Smooth muscle cell (in vitro differentiated cells): Measurements from ENCODE around the gene BTF3. TPM values are rescaled to one million over a fixed set of nuclear protein-coding genes. Genes with fewer than 3 reads are reported as not detected.

ENCODE experiments used
- DNase-seq: peaks from one replicate; lab custom pipeline; 2025; ENCODE audit not compliant: unreplicated experiment; lab: John Stamatoyannopoulos, UW
- H2AFZ ChIP-seq: fragments of 200-600 bp; sonication (generic); 2 replicates; pipeline ENCODE4 v1.6.0; 2016; ENCODE audit warnings: antibody characterized with exemption, low read depth, mild to moderate bottlenecking
- H3F3A ChIP-seq: fragments of 200-600 bp; sonication (generic); 2 replicates; pipeline ENCODE4 v1.6.0; 2017; ENCODE audit warnings: antibody characterized with exemption, low read depth
- H3K27ac ChIP-seq: fragments of 200-600 bp; sonication (generic); 2 replicates; pipeline ENCODE4 v1.5.1; 2016; ENCODE audit warnings: low read depth, mild to moderate bottlenecking
- H3K27me3 ChIP-seq: fragments of 200-600 bp; sonication (generic); 2 replicates; pipeline ENCODE4 v1.6.1; 2016; ENCODE audit warnings: low read depth, mild to moderate bottlenecking
- H3K36me3 ChIP-seq: fragments of 200-600 bp; sonication (generic); 2 replicates; pipeline ENCODE4 v1.5.1; 2016; ENCODE audit warnings: low read depth
- H3K4me1 ChIP-seq: fragments of 200-600 bp; sonication (generic); 2 replicates; pipeline ENCODE4 v1.5.1; 2016; ENCODE audit warnings: low read depth
- H3K4me2 ChIP-seq: fragments of 200-600 bp; sonication (generic); 2 replicates; pipeline ENCODE4 v1.6.0; 2016; ENCODE audit warnings: mild to moderate bottlenecking
- H3K4me3 ChIP-seq: fragments of 200-600 bp; sonication (generic); 2 replicates; pipeline ENCODE4 v1.5.1; 2016; ENCODE audit warnings: mild to moderate bottlenecking
- H3K79me2 ChIP-seq: fragments of 200-600 bp; sonication (generic); 2 replicates; pipeline ENCODE4 v1.6.0; 2016; ENCODE audit warnings: low read depth, mild to moderate bottlenecking
- H3K9ac ChIP-seq: fragments of 200-600 bp; sonication (generic); 2 replicates; pipeline ENCODE4 v1.6.0; 2016; ENCODE audit warnings: low read depth
- H3K9me3 ChIP-seq: fragments of 200-600 bp; sonication (generic); replicated peaks from 2 replicates; pipeline ENCODE4 v1.5.1; 2016; ENCODE audit warnings: low read depth
- H4K20me1 ChIP-seq: fragments of 200-600 bp; sonication (generic); 2 replicates; pipeline ENCODE4 v1.6.0; 2016; ENCODE audit warnings: low read depth
- WGBS: methylation state at CpG from one replicate; pipeline ENCODE4 v1.1.7; 2016; ENCODE audit warnings: low lambda C conversion rate; 5-methylcytosine and 5-hydroxymethylcytosine counted together
- polyA plus RNA-seq: library from polyadenylated mRNA; unstranded; fragments of >200 nt; fragmentation: Nextera tagmentation; extraction: Ambion mirVana; gene quantifications from 2 replicates; pipeline ENCODE4 v1.2.1, GENCODE V29; 2016
- total RNA-seq: library from RNA; depleted of rRNA; stranded (reverse); fragments of >200 nt; gene quantifications from 2 replicates; pipeline ENCODE4 v1.2.3, GENCODE V29; 2014
- TF ChIP-seq, protein P1 (sequence below): fragments of 200-600 bp; sonication (generic); IDR thresholded peaks from 2 replicates; pipeline ENCODE4 v1.5.1; 2017; ENCODE audit warnings: borderline replicate concordance, mild to moderate bottlenecking, antibody characterized with exemption; ENCODE audit not compliant: insufficient read depth, poor library complexity, severe bottlenecking

Gene BTF3
- total and polyA plus RNA-seq, 2 experiments from 2014 or later = 409 to 546 TPM

DNA sequence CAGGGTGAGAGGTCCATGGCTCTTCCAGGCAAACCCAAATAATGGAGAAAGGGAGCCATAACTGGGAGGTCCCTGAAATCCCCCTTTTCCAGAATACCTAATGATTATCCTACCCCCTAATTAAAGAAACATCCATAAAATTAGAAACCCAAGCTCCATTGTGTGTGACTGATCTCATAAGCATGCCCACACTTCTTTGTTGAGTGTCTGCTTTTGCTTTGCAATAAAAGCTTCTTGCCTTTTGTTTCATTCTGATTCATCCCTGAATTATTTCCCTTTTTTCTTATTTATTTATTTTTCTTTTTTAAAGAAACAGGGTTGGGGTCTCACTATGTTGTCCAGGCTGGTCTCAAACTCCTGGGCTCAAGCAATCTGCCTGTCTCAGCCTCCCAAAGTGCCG, 33.1 kb downstream of the BTF3 start:
- no peak overlapping the region for H3K27ac ChIP-seq
- no peaks in the 10 kb centered on the region for H3K79me2 ChIP-seq
- no peaks in the 10 kb centered on the region for H3K4me1 ChIP-seq
- H3K36me3 ChIP-seq = no peaks in the 10 kb centered on the region
- no peaks in the 10 kb centered on the region for H3K27me3 ChIP-seq
- no peak overlapping the region for H3K4me3 ChIP-seq
- no peaks in the 10 kb centered on the region for H4K20me1 ChIP-seq
- DNase-seq = no peak
- H2AFZ ChIP-seq = no peak overlapping the region
- no peaks in the 10 kb centered on the region for H3F3A ChIP-seq
- no peak overlapping the region for H3K9ac ChIP-seq
- H3K4me2 ChIP-seq = no peak overlapping the region
- H3K9me3 ChIP-seq = no peaks in the 10 kb centered on the region
- WGBS = 88% methylated on average over 1 of the region's 1 CpG
- TF ChIP-seq, protein P1, sequence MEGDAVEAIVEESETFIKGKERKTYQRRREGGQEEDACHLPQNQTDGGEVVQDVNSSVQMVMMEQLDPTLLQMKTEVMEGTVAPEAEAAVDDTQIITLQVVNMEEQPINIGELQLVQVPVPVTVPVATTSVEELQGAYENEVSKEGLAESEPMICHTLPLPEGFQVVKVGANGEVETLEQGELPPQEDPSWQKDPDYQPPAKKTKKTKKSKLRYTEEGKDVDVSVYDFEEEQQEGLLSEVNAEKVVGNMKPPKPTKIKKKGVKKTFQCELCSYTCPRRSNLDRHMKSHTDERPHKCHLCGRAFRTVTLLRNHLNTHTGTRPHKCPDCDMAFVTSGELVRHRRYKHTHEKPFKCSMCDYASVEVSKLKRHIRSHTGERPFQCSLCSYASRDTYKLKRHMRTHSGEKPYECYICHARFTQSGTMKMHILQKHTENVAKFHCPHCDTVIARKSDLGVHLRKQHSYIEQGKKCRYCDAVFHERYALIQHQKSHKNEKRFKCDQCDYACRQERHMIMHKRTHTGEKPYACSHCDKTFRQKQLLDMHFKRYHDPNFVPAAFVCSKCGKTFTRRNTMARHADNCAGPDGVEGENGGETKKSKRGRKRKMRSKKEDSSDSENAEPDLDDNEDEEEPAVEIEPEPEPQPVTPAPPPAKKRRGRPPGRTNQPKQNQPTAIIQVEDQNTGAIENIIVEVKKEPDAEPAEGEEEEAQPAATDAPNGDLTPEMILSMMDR = no peak

DNA sequence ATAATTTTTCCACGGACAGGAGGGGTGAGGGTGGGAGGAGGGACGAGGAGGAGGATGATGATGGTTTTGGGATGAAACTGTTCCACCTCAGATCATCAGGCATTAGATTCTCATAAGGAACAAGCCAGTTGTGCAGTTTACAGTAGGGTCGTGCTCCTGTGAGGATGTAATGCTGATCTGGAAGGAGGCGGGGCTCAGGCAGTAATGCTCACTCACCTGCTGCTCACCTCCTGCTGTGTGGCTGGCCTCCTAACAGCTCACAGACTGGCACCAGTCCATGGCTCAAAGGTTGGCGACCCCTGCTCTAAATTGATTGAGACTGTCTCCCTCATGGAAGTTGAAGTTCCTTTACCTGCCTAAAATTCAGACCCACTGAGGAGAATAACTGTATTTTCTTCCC, 34.0 kb downstream of the BTF3 start:
- H3K36me3 ChIP-seq = no peaks in the 10 kb centered on the region
- no peak overlapping the region for H3K27ac ChIP-seq
- no peaks in the 10 kb centered on the region for H3F3A ChIP-seq
- DNase-seq = no peak
- H3K4me3 ChIP-seq = no peak overlapping the region
- H3K4me2 ChIP-seq = no peak overlapping the region
- WGBS = 87% methylated on average over 5 of the region's 5 CpGs
- H3K4me1 ChIP-seq = no peaks in the 10 kb centered on the region
- H3K79me2 ChIP-seq = no peaks in the 10 kb centered on the region
- no peaks in the 10 kb centered on the region for H3K27me3 ChIP-seq
- H3K9me3 ChIP-seq = no peaks in the 10 kb centered on the region
- H3K9ac ChIP-seq = no peak overlapping the region
- H4K20me1 ChIP-seq = no peaks in the 10 kb centered on the region
- H2AFZ ChIP-seq = no peak overlapping the region
- TF ChIP-seq, protein P1 = no peak

DNA sequence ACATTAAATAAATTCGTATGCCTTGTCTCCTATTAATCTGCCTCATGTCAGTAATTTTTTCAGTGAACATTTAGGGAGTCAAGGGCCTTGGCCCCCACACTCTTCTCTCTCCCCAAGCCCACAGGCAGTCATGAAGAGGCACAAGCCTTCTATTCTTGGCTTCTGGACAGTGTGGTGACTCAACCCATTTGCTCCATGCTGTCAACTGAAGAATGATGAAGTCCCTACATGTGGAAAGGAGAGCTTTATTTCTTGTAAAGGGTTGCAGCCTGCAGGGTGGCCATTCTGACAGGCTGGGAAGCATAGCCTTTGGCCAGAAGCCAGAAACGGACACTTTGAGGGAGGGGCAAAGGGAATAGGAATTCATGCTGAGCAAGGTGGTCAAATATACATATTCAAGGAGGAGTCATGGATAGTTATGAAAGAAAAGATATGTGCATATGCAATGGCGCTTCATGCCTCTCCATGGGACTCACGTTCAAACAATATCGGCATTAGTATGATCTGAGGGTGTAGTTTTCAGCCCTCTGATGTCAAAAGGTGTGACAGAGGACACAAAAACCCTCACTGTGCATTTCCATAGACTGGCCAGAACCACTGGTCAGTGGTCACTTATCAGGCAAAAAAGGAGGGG, 35.9 kb downstream of the BTF3 start:
- Histone ChIP-seq H3K27me3 (no peaks in the 10 kb centered on the region), H3F3A (no peaks in the 10 kb centered on the region), H3K36me3 (no peaks in the 10 kb centered on the region), H4K20me1 (no peaks in the 10 kb centered on the region), H2AFZ (no peak overlapping the region), H3K4me3 (no peak overlapping the region), H3K9ac (no peak overlapping the region), H3K4me2 (no peak overlapping the region), H3K79me2 (no peaks in the 10 kb centered on the region), H3K9me3 (no peaks in the 10 kb centered on the region), H3K4me1 (no peaks in the 10 kb centered on the region), H3K27ac (no peak overlapping the region)
- DNase-seq = no peak
- WGBS = 89% methylated on average over 5 of the region's 5 CpGs
- TF ChIP-seq, protein P1 = no peak

DNA sequence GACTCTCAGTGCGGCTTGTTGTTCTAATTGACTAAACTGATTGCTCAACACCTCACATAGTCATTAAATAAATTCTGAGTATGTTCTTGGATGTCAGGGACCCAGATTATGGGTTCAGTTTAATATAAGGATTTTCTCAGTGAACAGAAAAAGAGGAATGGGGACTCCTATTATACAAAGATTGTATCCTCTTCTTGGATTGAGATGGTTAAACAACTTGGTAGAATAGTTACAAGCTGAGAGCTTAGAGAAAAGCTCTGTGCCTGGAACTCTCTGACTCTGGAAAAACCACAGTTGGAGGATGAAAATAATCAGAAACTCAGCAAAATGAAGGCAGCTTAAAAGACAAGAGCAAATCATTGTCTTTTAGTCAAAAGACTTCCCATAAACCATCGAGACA, 36.7 kb downstream of the BTF3 start:
- Histone ChIP-seq H2AFZ (no peak overlapping the region), H3K4me1 (no peaks in the 10 kb centered on the region), H3K36me3 (no peaks in the 10 kb centered on the region), H3K4me3 (no peak overlapping the region), H3K27ac (no peak overlapping the region), H3F3A (no peaks in the 10 kb centered on the region), H4K20me1 (no peaks in the 10 kb centered on the region), H3K27me3 (no peaks in the 10 kb centered on the region), H3K9ac (no peak overlapping the region), H3K9me3 (no peaks in the 10 kb centered on the region), H3K4me2 (no peak overlapping the region), H3K79me2 (no peaks in the 10 kb centered on the region)
- DNase-seq = no peak
- TF ChIP-seq, protein P1 = no peak
- WGBS = 97% methylated on average over 2 of the region's 2 CpGs
